Endothelial cell (in vitro differentiated cells): ENCODE data around the gene RASSF1. TPM values are rescaled to one million over a fixed set of nuclear protein-coding genes. Genes with fewer than 3 reads are reported as not detected.

ENCODE experiments used
- DNase-seq: peaks from one replicate; pipeline ENCODE4 v3.0.0; 2021; ENCODE audit warnings: low spot score
- H3K27ac Mint-ChIP-seq: one replicate; pipeline ENCODE4 v1.8.0; 2021; ENCODE audit warnings: mixed read lengths, inconsistent platforms; ENCODE audit not compliant: unreplicated experiment
- H3K27me3 Mint-ChIP-seq: one replicate; pipeline ENCODE4 v1.8.0; 2021; ENCODE audit warnings: mild to moderate bottlenecking, moderate library complexity, mixed read lengths, inconsistent platforms; ENCODE audit not compliant: unreplicated experiment
- H3K36me3 Mint-ChIP-seq: one replicate; pipeline ENCODE4 v1.8.0; 2021; ENCODE audit warnings: mild to moderate bottlenecking, low read depth, mixed read lengths, inconsistent platforms; ENCODE audit not compliant: unreplicated experiment
- H3K4me1 Mint-ChIP-seq: one replicate; pipeline ENCODE4 v1.8.0; 2021; ENCODE audit warnings: mild to moderate bottlenecking, mixed read lengths, inconsistent platforms; ENCODE audit not compliant: unreplicated experiment
- H3K4me3 Mint-ChIP-seq: one replicate; pipeline ENCODE4 v1.8.0; 2021; ENCODE audit warnings: mild to moderate bottlenecking, mixed read lengths, inconsistent platforms; ENCODE audit not compliant: unreplicated experiment
- H3K9me3 Mint-ChIP-seq: one replicate; pipeline ENCODE4 v1.8.0; 2021; ENCODE audit warnings: mixed read lengths, inconsistent platforms; ENCODE audit not compliant: unreplicated experiment
- CTCF ChIP-seq: fragments of 200-600 bp; sonication (generic); IDR thresholded peaks from one replicate; pipeline ENCODE4 v1.5.0; 2021; ENCODE audit warnings: antibody characterized with exemption; ENCODE audit not compliant: unreplicated experiment
- total RNA-seq: library from RNA; stranded (reverse); fragmentation: NEBNext Ultra II Directional; extraction: Animal tissue kit (Norgen Biotek cat#: 25700); gene quantifications from one replicate; pipeline ENCODE4 v1.2.1, GENCODE V29; 2021; ENCODE audit not compliant: unreplicated experiment

The RASSF1 gene
- total RNA-seq, 1 donor from 2014 or later, result 14.8 TPM

DNA sequence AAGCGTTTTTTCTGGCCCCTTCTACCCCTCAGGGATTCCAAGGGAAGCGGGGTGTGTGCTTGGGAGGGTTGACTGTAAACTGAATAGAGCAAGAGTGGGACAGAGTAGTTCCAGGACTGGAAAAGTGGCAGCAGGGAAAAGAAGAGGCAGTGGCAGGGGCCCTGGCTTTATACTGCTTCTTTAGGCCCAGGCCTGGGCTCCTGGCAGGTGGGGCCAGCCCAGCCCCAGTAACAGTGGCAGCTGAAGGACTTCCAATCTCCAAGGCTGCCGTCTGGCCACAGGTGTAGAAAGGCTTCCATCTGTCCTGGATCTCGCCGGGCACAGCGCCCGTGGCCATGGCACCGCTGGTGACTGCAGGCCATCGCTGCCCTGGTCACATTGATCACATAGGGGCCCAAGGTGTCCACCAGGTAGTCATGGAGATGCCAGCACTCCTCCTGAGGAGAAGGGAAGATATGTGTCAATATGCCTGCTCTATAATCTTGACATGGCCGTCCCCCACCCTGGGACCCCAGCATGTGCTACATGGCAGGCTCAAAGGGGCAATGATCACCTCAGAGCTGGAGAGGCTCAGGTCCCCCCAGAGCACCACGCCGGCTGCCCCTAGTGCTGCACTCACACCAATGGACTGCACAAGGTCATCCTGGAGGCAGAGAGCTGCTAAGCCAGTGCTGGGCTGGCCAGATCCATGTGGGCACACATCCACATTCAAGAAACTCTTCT lies 47.4 kb downstream of the RASSF1 start:
- Mint-ChIP-seq H3K27me3 (peaks cover 11% of the 10 kb centered on the region), H3K36me3 (peaks cover 4% of the 10 kb centered on the region), H3K4me1 (peaks cover 15% of the 10 kb centered on the region), H3K9me3 (no peaks in the 10 kb centered on the region), H3K27ac (peak overlapping the region; percentile 83), H3K4me3 (peak overlapping the region; percentile 87)
- no peak for DNase-seq
- no peak for TF ChIP-seq CTCF

DNA sequence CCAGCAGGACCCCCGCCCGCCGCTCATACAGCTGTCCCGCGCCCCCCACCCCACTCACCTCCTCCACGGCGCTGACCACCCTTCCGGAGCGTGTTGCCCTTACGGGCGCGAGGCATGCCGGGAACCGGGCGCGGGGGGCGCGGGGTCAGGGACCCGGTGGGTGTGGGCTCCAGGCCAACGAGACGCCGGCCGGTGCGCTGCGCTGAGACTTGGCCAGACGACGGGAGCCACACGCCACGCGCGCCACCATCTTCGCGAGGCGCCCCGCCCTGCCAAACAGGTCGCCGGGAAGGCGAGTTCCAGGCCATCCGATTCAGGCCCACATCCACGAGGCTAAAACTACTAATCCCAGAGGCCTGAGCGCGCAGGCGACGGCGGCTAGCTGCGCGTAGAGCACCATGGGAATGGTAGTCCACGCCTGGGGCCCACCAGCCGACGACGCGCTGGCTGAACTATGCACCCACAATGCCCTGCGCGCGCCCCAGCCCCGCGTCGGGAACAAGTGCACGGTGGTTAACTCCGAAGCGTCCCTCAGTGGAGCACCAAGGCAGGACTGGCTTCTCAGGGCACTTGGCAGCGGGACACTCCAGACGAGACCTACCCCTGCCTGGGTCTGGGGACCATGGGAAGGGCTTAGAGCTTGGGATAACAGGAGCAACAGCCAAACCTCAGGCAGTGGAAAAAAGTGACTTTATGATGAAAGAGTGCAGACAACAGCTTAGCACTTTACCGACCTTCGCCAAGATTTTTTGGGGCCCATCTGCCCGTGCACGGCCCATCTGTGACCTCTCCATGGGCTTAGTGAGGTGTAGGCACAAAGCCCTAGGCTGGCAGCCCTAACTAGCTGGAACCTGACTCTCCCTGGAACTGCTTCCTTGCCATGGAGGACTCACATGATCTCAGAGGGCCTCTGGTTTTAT lies 48.2 kb downstream of the RASSF1 start, which contains the start of gene IFRD2:
Gene IFRD2 (minus strand): TSS at position 271 of the 920 bp plus-strand sequence. CDS start 155 bp downstream, at position 116.
- H3K36me3 Mint-ChIP-seq, result peaks cover 4% of the 10 kb centered on the region
- peak; percentile 93 for DNase-seq
- H3K27ac Mint-ChIP-seq, result peak within 1 kb of the TSS; percentile 83
- H3K27me3 Mint-ChIP-seq, result peaks cover 11% of the 10 kb centered on the region
- TF ChIP-seq CTCF, result no peak
- H3K4me3 Mint-ChIP-seq, result peak within 1 kb of the TSS; percentile 92
- peaks cover 12% of the 10 kb centered on the region for H3K4me1 Mint-ChIP-seq
- no peaks in the 10 kb centered on the region for H3K9me3 Mint-ChIP-seq

GRCh38 chr3:50290161-50290641 lies 50.4 kb downstream of the RASSF1 start:
- H3K36me3 Mint-ChIP-seq, result peaks cover 10% of the 10 kb centered on the region
- no peak for TF ChIP-seq CTCF
- DNase-seq, result no peak
- H3K27ac Mint-ChIP-seq, result no peak overlapping the region
- no peaks in the 10 kb centered on the region for H3K9me3 Mint-ChIP-seq
- H3K4me3 Mint-ChIP-seq, result peak overlapping the region; percentile 51
- H3K4me1 Mint-ChIP-seq, result peaks cover 12% of the 10 kb centered on the region
- peaks cover 15% of the 10 kb centered on the region for H3K27me3 Mint-ChIP-seq

- Mint-ChIP-seq H3K27me3 (peaks cover 15% of the 10 kb centered on the region), H3K9me3 (no peaks in the 10 kb centered on the region), H3K36me3 (peaks cover 10% of the 10 kb centered on the region), H3K27ac (no peak overlapping the region), H3K4me1 (peaks cover 12% of the 10 kb centered on the region), H3K4me3 (no peak overlapping the region)
- no peak for DNase-seq
- no peak for TF ChIP-seq CTCF
Observed at GRCh38 chr3:50289130-50289529, 51.5 kb downstream of the RASSF1 start.
